ENCODE results near the gene FZD10. TPM values are rescaled to one million over a fixed set of nuclear protein-coding genes. Genes with fewer than 3 reads are reported as not detected.

FZD10 gene
- total and polyA plus RNA-seq, 2 of the 13 experiments (the other 11 are each of a cell fraction or from before 2014, with no cell fraction given): not detected

GRCh38 chr12:130128790-130129735 is 33.2 kb upstream of the FZD10 start:
- 21% methylated on average over 12 of the region's 15 CpGs for WGBS (ENCODE audit: low lambda C conversion rate)
- ATAC-seq (no peak), DNase-seq (ENCODE audit: low spot score) (no peak), FAIRE-seq (no peak)
- Histone ChIP-seq H3K36me3 (replicated peaks in 1 of 2; ENCODE audit: control insufficient read depth in 1 of 2, insufficient read depth in 2 of 2, low read length in 2 of 2) (no peaks in the 10 kb centered on the region), H3K9ac (ENCODE audit: insufficient read depth, low read depth, low read length) (no peak overlapping the region), H3K9me3 (ENCODE audit: low read length) (peaks cover 6% of the 10 kb centered on the region; the same call in 1 of the 2 replicates), H4K20me1 (ENCODE audit: insufficient read depth, low read length) (no peaks in the 10 kb centered on the region), H3K4me1 (ENCODE audit: insufficient read depth, low read length) (no peaks in the 10 kb centered on the region; the same call in 1 of the 2 replicates), H3K27ac (ENCODE audit: extremely low read length, insufficient read depth, low read length) (no peak overlapping the region), H3K4me3 (replicated peaks in 1 of 3; ENCODE audit: insufficient read depth in 1 of 3, low read depth in 2 of 3, low read length in 3 of 3) (no peak overlapping the region), H3K79me2 (ENCODE audit: insufficient read depth, low read length) (no peaks in the 10 kb centered on the region), H2AFZ (ENCODE audit: low read length) (no peak overlapping the region), H3K4me2 (ENCODE audit: low read depth, low read length) (no peak overlapping the region), H3K27me3 (ENCODE audit: control insufficient read depth in 1 of 2, insufficient read depth in 2 of 2, low read length in 2 of 2) (peaks cover 5 to 53% of the 10 kb centered on the region in 2 experiments)
- TF ChIP-seq JUNB (CRISPR knock-in tag; IDR thresholded peaks at IDR 0.05; ENCODE audit: borderline replicate concordance): no peak
- no peak for TF ChIP-seq THAP11 (CRISPR knock-in tag; IDR thresholded peaks at IDR 0.05)
- TF ChIP-seq, protein P1, sequence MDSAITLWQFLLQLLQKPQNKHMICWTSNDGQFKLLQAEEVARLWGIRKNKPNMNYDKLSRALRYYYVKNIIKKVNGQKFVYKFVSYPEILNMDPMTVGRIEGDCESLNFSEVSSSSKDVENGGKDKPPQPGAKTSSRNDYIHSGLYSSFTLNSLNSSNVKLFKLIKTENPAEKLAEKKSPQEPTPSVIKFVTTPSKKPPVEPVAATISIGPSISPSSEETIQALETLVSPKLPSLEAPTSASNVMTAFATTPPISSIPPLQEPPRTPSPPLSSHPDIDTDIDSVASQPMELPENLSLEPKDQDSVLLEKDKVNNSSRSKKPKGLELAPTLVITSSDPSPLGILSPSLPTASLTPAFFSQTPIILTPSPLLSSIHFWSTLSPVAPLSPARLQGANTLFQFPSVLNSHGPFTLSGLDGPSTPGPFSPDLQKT (CRISPR knock-in tag; IDR thresholded peaks at IDR 0.05; ENCODE audit: borderline replicate concordance): no peak
- no peak for TF ChIP-seq SALL2 (CRISPR knock-in tag; IDR thresholded peaks at IDR 0.05)
- TF ChIP-seq ZNF333 (CRISPR knock-in tag; IDR thresholded peaks at IDR 0.05; ENCODE audit: borderline replicate concordance): no peak
- TF ChIP-seq KLF11 (CRISPR knock-in tag; IDR thresholded peaks at IDR 0.05): no peak
- intact Hi-C loops (cut with micrococcal nuclease; ENCODE audit: unreplicated experiment) (no loop called here), in situ Hi-C loops (cut with HindIII; ENCODE audit: extremely low pct_ligation_motif_present, low pct_unique_long_range_greater_than_20kb) (no loop called here)
- ChIA-PET POLR2A (no interaction called here), CTCF (ENCODE audit: low intra/inter-chr PET ratio, low total read pairs) (no interaction called here)
- no TSS peak for BruUV-seq (replicated peaks)

Data from HepG2 (cell line).